ENCODE data around the gene DYNC1I1. TPM values are rescaled to one million over a fixed set of nuclear protein-coding genes. Genes with fewer than 3 reads are reported as not detected.

The DYNC1I1 gene
- total RNA-seq, 1 experiment from 2014 or later, result not detected

DNA sequence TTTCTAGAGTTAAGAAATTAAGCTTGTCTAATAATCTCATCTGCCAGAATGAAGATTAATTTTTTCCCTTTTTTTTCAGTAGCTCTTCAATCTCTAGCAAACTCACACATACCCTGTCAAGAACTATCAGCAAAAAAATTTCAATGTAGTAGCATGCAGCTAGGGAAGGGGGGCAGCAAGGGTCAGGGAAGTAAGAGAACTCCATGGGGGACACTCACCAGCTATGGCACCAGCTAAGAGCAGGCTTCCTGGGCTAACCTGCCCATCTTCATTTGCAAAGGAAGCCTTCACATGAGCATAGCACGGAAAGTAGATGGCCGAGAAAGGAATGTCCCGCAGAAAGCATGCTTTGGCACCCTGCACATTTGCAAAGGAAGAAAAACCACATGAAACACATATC, 359.2 kb downstream of the DYNC1I1 start:
- no peak overlapping the region for H3K4me2 ChIP-seq
- no peaks in the 10 kb centered on the region for H3K79me2 ChIP-seq (ENCODE audit: low read depth)
- H3K4me3 ChIP-seq, result no peak overlapping the region
- ChIA-PET POLR2A (ENCODE audit: unreplicated experiment) (no interaction called here), CTCF (no interaction called here)
- no peak for DNase-seq
- intact Hi-C loops (cut with micrococcal nuclease; ENCODE audit: unreplicated experiment), result no loop called here
- H2AFZ ChIP-seq, result no peak overlapping the region
- BruUV-seq (replicated peaks), result no TSS peak
- H3K9me3 ChIP-seq (ENCODE audit: insufficient read depth, low read depth), result no peaks in the 10 kb centered on the region
- 0 out of 2 replicates have a peak, but pooled peaks cover 6% of the 10 kb centered on the region for H3K36me3 ChIP-seq (ENCODE audit: low read depth)
- H4K20me1 ChIP-seq (ENCODE audit: insufficient read depth), result no peaks in the 10 kb centered on the region
- H3F3A ChIP-seq (ENCODE audit: insufficient read depth, low read depth), result peaks cover 18% of the 10 kb centered on the region
- TF ChIP-seq, protein P1, sequence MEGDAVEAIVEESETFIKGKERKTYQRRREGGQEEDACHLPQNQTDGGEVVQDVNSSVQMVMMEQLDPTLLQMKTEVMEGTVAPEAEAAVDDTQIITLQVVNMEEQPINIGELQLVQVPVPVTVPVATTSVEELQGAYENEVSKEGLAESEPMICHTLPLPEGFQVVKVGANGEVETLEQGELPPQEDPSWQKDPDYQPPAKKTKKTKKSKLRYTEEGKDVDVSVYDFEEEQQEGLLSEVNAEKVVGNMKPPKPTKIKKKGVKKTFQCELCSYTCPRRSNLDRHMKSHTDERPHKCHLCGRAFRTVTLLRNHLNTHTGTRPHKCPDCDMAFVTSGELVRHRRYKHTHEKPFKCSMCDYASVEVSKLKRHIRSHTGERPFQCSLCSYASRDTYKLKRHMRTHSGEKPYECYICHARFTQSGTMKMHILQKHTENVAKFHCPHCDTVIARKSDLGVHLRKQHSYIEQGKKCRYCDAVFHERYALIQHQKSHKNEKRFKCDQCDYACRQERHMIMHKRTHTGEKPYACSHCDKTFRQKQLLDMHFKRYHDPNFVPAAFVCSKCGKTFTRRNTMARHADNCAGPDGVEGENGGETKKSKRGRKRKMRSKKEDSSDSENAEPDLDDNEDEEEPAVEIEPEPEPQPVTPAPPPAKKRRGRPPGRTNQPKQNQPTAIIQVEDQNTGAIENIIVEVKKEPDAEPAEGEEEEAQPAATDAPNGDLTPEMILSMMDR (conservative IDR thresholded peaks at IDR 0.05), result no peak
- no peak for TF ChIP-seq EZH2 (IDR thresholded peaks at IDR 0.05; ENCODE audit: low read depth)
- H3K4me1 ChIP-seq (replicated peaks; ENCODE audit: insufficient read depth), result peaks cover 22% of the 10 kb centered on the region
- no peaks in the 10 kb centered on the region for H3K9me2 ChIP-seq (ENCODE audit: insufficient read depth)
- no peaks in the 10 kb centered on the region for H3K27me3 ChIP-seq (ENCODE audit: insufficient read depth, low read depth)
- H3K27ac ChIP-seq, result no peak overlapping the region

GRCh38 chr7:96135241-96135640, 362.9 kb downstream of the DYNC1I1 start:
- peak; percentile 49 to 97 for DNase-seq
- H3K9me2 ChIP-seq (ENCODE audit: insufficient read depth), result no peaks in the 10 kb centered on the region
- H3K27me3 ChIP-seq (ENCODE audit: insufficient read depth, low read depth), result no peaks in the 10 kb centered on the region
- ChIA-PET CTCF (no interaction called here), POLR2A (ENCODE audit: unreplicated experiment) (no interaction called here)
- peak overlapping the region; percentile 44 for H3K4me2 ChIP-seq
- H3K4me1 ChIP-seq (replicated peaks; ENCODE audit: insufficient read depth), result peaks cover 30% of the 10 kb centered on the region
- H3F3A ChIP-seq (ENCODE audit: insufficient read depth, low read depth), result peaks cover 21% of the 10 kb centered on the region
- no peaks in the 10 kb centered on the region for H4K20me1 ChIP-seq (ENCODE audit: insufficient read depth)
- H3K36me3 ChIP-seq (ENCODE audit: low read depth), result 0 out of 2 replicates have a peak, but pooled peaks cover 5% of the 10 kb centered on the region
- H3K4me3 ChIP-seq, result no peak overlapping the region
- no peak overlapping the region for H2AFZ ChIP-seq
- TF ChIP-seq, protein P1 (conservative IDR thresholded peaks at IDR 0.05), result no peak
- no peak for TF ChIP-seq EZH2 (IDR thresholded peaks at IDR 0.05; ENCODE audit: low read depth)
- no peaks in the 10 kb centered on the region for H3K79me2 ChIP-seq (ENCODE audit: low read depth)
- peak overlapping the region; percentile 77 for H3K27ac ChIP-seq
- intact Hi-C loops (cut with micrococcal nuclease; ENCODE audit: unreplicated experiment), result loop anchor here (1.0 to 5.0 kb wide), 3 partner anchors 50 to 82 kb away; no protein-coding TSS in a partner anchor
- H3K9me3 ChIP-seq (ENCODE audit: insufficient read depth, low read depth), result no peaks in the 10 kb centered on the region
- no TSS peak for BruUV-seq (replicated peaks)

- POLR2A ChIA-PET (ENCODE audit: unreplicated experiment), result no interaction called here
- Histone ChIP-seq H3K27me3 (ENCODE audit: insufficient read depth, low read depth) (no peaks in the 10 kb centered on the region), H2AFZ (no peak overlapping the region), H3K79me2 (ENCODE audit: low read depth) (no peaks in the 10 kb centered on the region), H3K4me3 (no peak overlapping the region), H3K4me2 (peak overlapping the region; percentile 44), H3K9me3 (ENCODE audit: insufficient read depth, low read depth) (no peaks in the 10 kb centered on the region), H4K20me1 (ENCODE audit: insufficient read depth) (no peaks in the 10 kb centered on the region), H3F3A (ENCODE audit: insufficient read depth, low read depth) (peaks cover 21% of the 10 kb centered on the region), H3K9me2 (ENCODE audit: insufficient read depth) (no peaks in the 10 kb centered on the region), H3K4me1 (replicated peaks; ENCODE audit: insufficient read depth) (peaks cover 30% of the 10 kb centered on the region), H3K36me3 (ENCODE audit: low read depth) (0 out of 2 replicates have a peak, but pooled peaks cover 5% of the 10 kb centered on the region), H3K27ac (peak overlapping the region; percentile 77)
- TF ChIP-seq, protein P1 (conservative IDR thresholded peaks at IDR 0.05), result no peak
- TF ChIP-seq EZH2 (IDR thresholded peaks at IDR 0.05; ENCODE audit: low read depth), result no peak
- BruUV-seq (replicated peaks), result no TSS peak
- intact Hi-C loops (cut with micrococcal nuclease; ENCODE audit: unreplicated experiment), result loop anchor here (5.0 kb wide), 1 partner anchor 81 kb away; no protein-coding TSS in a partner anchor
- DNase-seq, result no peak
- CTCF ChIA-PET, result no interaction called here
Measured at GRCh38 chr7:96136600-96137239, 364.4 kb downstream of the DYNC1I1 start.
